Inferior parietal cortex (tissue), 1 donor: ENCODE measurements around the gene MAMDC4.
"Not testable (repeated sequence)": the region's sequence is repeated elsewhere in the genome, so short reads cannot be mapped to it uniquely, and the experiment has no call there.

ENCODE experiments used
- DNase-seq: peaks from one replicate; pipeline ENCODE4 v3.0.0-alpha.2; 2016; ENCODE audit errors: extremely low spot score

MAMDC4 gene

DNA sequence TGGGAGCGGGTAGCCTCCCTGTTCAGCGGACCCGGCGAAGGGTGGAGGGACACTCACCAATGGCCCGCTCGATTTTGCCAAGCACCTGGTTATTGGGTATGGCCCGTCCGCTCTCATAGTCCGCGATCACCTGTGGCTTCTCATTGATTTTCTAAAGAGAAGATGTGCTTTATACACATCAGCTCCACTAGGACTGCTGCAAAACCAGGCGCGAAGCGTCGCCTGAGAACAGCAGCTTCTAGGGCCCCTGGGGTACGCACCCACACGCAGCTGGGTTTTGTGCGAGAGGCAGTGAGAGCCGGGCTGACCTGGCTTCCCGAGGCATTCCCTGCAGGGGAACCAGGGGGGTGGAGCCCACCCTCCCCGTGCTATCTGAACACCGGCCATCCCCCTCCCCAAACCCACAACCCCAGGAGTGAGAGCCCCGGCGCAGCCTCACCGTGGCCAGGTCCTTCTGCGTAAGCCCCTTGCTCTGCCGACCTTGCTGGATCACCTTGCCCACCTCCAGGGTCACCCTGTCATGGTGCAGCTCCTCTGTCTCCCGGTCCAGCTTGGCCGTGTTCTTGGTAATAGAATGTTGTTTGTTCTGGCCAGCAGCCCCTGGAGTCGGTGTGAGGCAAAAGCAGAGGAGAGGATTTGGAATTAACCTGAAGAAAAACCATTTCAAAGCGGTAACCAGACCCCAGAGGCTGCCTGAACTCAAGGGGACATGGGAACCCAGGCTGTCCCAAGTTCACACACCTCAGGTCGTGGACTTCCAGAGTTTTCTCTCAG lies 10.9 kb downstream of the MAMDC4 start:
- DNase-seq: no peak

DNA sequence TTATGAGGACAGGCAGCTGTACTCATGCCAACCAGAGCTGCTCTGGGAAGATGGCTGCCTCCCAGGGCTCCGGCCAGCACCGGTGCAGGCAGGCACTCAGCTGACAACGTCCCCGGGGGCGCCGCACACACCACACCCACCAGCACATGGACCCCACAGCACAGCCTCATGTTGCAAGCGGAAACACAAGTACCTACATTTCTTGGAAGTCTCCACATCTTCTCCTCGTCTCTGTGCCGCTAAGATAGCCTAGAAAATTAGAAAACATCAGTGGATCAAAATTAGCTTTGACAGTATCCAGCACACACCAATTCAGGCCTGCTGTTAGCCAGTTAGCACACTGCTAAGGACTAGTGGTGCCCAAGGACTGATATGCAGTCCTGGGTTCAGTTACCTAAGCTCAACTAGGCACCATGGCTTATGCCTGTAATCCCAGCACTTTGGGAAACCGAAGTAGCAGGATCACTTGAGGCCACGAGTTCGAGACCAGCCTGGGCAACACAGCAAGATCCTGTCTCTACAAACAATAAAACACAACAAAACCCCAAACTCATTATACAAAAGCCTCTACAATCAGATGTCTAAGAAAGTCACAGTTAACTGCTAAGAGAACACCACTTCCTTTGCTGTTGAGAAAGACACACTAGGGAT lies 11.6 kb downstream of the MAMDC4 start:
- DNase-seq: no peak

DNA sequence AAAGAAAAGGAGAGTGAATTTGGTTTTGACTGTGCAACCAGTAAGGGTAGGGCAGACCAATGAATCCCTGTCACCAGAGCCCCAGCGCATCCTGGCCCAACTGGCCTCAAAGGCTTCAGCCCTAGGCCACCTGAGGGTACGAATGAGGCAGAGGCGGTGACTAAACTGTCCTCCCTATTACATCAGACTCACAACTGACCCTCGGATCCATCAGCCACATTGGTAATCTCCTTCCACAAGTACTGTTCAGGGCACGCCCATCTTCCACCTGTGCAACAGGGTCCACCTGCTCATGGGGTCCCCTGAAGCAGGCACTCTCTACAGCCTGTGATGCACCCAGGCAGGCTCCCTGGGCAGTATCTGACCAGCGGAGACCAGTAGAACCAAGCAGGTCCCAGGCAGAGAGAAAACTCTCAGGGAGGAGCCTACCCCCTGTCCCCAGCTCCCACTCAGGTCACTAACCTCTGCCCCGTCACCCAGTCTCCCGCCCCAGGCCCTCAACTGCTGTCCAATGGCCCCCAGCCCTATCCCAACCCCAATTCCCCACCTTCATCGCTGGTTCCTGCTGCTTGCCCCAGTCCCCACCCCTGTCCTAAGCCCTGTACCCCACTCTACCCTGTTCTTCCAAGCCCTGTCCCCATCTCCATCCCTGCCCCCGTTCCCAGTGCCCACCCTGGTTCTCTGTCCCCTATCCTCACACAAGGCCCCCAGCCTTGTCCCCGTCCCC lies 13.1 kb downstream of the MAMDC4 start:
- no peak for DNase-seq

DNA sequence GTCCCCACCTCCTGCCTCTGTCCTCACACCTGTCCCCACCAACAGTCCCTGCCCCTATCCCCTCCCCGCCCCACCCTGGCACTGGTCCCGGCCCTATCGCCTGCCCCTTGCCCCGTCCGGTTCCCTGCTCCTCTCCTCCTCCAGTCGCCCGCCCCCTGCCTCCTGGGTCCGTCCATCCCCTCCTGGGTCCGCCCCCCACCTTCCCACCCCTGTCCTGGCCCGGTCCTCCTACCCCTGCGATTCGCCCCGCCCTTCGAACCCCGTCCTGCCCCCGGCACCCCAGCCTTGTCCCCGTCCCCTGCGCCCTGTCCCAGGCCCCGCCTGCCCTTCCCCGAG lies 13.6 kb downstream of the MAMDC4 start:
- DNase-seq: no peak

DNA sequence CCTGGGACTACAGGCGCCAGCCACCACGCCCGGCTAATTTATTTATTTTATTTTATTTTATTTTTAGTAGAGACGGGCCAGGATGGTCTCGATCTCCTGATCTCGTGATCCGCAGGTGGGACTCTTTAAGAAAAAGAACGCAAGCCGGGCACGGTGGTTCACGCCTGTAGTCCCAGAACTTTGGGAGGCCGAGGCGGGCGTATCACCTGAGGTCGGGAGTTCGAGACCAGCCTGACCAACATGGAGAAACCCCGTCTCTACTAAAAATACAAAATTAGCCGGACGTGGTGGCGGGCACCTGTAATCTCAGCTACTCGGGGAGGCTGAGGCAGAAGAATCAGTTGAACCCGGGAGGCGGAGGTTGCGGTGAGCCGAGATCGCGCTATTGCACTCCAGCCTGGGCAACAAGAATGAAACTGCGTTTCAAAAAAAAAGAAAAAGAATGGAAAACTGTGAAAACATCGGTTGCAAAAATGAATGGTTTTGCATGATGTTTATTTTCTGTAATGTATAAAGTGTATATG lies 14.8 kb downstream of the MAMDC4 start:
- DNase-seq: not testable (repeated sequence)

DNA sequence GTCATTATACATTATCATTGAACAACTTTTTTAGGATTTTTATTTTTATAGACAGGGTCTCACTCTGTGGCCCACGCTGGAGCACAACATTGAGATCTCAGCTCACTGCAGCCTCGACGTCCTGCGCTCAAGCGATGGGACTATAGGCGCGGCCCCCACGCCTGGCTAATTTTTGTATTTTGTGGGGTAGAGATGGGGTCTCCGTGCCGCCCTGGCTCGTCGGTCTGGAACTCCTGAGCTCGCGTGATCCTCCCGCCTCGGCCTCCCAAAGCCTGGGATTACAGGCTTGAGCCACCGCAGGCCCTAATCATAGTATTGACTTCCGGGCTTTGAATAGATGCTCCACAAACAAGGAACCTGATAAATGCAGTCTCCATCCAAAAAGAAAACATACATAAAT lies 15.3 kb downstream of the MAMDC4 start:
- no peak for DNase-seq

DNA sequence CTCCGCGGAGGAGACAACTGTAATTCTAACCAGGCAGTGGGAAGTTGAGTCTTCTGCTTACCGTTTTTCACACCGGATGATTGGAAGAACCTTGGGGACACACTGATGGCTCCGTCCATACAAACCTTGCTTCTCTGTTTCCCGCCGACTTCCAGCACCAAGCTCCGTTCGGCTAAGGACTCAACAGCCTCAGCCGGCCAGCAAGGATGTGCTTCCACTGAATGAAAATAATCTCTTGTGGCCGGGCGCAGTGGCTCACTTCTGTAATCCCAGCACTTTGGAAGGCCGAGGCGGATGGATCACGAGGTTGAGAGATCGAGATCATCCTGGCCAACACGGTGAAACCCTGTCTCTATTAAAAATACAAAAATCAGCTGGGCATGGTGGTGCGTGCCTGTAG lies 15.8 kb downstream of the MAMDC4 start:
- no peak for DNase-seq

DNA sequence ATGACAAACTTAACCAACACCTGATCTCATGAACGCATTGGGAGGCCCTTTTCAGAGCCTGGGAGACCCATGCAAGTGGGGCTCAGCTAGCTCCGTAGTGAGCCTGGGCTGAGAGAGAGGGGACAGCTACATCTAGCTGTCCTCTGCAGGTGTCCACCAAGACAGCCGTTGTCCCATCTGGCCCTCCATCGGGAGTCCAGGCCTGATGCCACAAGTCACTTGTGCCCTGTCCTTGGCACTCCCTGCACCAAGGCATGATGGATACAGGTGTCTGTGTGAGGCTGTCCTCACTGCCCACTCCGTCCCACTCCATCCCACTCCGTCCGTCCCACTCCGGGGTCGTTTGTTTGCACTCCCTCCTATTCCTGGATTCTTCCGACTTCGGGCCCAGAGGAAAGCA lies 16.5 kb downstream of the MAMDC4 start:
- no peak for DNase-seq

DNA sequence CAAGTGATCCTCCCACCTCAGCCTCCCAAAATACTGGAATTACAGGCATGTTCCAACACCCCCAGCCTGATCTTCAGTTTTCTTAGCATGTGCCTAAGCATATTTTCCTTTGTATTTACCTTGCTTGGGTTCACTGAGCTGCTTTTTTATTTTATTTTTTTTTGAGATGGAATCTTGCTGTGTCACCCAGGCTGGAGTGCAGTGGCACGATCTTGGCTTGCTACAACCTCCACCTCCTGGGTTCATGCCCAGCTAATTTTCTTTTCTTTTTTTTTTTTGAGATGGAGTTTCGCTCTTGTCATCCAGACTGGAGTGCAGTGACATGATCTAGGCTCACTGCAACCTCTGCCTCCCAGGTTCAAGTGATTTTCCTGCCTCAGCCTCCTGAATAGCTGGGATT lies 17.5 kb downstream of the MAMDC4 start:
- DNase-seq: not testable (repeated sequence)

DNA sequence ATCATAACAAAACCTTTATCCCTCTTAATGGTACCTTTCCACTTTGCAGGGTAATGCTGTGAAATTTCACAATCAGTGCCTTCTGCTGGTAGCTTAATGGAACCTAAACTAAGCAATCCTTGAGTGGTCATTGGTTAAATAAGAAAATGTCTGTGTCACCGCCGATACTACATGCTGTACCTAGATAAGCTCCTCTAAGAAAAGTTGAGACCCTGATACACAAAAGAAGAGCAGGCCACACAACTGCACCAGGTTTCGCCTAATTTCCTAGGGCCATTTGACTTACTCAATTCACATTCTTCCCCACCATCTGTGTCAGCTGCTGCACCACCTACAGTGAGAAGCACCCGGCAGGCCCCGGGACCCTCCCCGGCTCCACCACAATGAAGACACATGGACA lies 23.0 kb downstream of the MAMDC4 start:
- no peak for DNase-seq

DNA sequence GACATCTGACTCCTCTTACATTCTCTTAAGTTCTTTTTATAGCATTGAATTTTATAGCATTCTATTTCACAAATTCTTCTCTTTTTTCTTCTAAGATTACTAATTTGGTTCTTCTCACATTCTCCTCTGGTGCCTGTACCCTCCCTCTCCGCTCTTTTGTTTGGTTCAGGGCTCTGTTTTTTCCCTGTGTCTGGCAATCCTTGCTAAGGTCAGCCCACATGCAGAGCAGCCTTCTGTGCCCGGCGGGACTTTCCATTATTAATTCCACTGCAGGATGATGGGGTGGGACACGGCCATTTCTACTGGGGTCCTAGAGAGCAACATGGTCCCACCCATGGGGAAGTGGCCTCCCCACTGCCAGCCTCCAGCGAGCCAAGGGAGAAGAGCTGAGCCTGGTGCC lies 24.3 kb downstream of the MAMDC4 start:
- DNase-seq: no peak

DNA sequence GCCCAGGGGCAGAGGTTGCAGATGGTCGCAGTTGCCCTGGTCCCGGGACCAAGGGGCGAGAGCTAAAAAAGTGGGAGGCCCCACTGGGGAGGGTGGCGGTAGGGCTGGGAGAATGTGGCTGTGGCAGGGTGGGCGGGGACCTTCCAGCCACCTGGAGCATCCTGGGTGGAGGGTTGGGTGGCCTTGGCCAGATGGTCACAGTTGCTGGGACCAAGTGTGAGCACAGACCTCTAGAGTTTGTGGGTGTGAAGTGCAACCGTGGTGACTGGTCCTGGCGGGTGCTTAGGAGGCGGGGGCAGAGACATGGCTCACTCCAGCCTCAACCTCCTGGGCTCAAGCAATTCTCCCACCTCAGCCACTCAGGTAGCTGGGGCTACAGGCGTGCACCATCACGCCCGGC lies 28.5 kb downstream of the MAMDC4 start:
- no peak for DNase-seq

DNA sequence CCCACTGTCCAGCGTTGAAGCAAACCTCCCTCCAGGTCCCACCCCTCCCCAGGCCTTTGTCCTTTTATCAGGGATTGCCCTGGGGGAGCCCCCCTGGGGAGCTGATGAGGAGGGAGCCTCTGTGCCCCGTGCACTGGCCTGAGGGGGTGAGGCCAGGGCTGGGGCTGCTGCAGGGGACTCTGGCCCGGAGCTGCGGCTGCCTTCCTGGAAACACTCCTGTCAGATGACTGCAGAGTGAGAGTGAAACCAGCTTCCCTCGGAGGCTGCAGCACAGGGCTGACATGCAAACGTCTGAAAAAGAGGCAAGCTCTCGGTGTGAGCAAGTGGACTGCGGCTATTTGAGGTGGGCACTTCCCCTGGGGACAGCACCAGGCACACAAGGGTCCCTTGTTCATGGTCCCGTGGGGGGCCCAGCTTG lies 29.6 kb downstream of the MAMDC4 start:
- DNase-seq: no peak

DNA sequence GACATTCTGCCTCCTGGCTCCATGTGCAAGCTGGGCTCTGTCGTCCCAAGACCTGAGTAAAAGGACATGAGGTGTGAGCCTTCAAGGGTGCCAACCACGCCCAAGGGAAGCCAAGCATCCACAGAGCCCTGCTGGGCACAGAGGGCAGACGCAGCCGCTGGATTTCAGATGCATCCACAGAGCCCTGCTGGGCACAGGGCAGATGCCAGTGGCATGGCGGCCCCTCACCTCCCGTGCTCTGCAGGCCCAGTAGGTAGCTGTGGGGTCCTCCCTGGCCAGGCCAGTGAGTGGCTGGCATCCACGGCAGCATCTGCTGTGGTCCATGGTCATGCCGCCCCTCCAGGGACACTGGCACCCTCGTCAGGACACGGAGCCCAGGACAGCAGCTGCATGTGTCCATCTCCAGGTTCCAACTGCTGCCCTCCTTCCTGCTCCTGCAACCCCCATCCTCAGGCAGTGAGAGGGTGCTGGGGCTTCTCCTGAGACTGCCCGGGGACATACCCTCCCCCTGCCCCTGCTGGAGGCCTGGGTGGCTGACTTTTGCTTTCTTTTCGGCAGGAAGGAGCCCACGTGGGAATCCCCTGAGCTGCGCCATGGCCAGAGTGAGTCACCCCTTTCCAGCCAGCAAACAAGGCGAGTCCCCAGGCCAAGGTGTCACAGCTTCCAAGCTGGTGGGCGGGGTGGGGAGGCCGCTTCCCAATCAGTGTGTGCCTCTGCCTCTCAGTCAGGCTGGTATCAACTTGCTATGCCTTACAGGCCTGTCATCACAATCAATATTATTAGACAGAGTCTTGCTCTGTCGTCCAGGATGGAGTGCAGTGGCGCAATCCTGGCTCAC lies 30.2 kb downstream of the MAMDC4 start:
- no peak for DNase-seq

DNA sequence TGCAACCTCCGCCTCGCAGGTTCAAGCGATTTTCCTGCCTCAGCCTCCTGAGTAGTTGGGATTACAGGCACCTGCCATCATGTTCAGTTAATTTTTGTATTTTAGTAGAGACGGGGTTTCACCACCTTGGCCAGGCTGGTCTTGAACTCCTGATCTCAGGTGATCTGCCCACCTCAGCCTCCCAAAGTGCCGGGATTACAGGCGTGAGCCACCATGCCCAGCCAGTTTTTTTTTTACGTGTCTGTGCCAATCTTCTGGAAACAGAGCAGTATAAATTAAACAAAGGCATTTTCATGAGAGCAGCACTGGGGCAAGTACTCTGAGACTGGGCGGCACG lies 30.8 kb downstream of the MAMDC4 start:
- DNase-seq: not testable (repeated sequence)

DNA sequence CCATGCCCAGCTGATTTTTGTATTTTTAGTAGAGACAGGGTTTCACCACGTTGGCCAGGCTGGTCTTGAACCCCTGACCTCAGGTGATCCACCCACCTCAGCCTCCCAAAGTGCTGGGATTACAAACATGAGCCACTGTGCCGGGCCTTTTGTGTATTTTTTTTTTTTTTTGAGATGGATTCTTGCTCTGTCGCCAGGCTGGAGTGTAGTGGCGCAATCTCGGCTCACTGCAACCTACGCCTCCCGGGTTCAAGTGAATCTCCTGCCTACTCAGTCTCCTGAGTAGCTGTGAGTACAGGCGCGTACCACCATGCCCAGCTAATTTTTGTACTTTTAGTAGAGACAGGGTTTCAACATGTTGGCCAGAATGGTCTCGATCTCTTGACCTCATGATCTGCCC lies 31.5 kb downstream of the MAMDC4 start:
- not testable (repeated sequence) for DNase-seq

DNA sequence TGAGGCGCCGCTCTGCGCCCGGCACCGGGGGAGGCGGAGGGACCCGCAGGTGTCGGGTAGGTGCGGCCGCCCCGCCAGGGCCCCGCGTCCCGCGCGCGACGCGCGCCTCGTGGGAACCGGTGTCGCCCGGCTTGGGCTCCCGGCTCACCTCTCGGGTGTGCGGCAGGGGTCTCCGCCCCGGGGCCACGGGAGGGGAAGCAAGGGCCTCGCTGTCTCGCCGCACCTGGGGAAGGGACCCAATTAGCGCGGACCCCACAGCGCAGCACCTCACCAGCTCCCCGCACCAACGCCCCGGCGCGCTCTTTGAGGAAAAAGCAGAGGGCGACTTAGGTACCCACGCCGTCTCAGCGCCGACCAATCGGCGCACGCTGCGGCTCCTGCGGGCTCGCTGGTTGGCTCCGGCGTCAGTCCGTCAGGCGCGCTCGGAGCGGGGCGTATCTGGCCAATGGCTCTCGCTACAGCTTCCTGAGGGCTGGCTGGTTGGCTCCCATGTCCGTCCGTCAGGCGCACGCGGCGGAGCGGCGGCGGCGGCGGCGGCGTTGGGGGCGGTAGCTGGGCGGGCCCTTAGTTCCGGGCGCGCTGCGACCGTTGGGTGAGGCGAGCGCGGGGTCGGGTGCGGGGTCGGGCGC lies 33.9 kb downstream of the MAMDC4 start, which contains the start of gene TRAF2:
TRAF2 (plus strand) TSS at position 567 of the 629 bp plus-strand sequence. CDS start 12,225 bp downstream, outside the sequence.
- DNase-seq: peak; percentile 98

DNA sequence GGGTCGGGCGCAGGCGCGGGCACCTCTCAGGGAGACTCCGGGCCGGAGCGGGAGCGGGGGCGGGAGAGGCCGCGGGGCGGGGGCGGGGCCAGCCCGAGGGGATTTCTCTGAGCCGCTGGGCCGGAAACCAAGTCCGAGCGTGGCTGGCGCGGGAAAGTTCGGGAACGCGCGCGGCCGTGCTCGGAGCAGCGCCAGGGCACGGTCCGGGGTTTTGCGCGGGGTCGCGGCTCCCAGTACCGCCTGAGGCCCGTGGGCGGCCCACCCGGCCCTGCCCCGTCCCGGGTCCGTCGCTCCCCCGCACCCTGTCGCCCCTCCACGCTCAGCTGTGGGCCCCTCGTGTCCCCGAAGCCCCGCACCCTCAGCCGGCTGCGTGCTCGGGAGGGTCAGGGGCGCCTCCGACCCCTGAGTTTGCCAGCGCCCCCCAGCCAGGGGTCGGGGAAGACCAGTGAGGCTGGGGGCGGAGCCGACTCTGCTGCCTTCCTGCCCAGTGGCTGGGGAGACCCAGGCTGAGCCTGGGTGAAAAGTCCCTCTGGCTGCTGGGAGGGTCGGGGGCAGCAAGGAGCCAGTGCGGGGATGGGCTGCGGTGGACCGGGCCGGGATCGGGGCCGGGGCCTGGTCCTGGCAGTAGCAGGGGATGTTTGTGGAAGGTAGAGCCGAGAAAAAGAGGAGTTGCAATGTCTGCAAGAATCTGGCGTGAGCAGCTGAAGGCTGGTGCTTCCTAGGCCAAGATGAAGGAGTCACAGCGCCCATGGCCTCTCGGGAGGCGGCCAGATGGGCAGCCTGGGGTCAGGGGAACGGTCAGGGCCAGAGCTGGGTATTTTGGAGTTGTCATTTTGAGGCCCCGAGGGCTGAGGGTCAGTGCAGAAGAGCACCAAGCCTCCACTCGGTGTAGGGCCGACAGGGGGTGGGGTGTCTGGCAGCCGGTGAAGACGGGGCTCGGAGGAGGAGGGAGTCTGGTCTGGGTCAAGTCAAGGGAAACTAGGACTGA lies 34.8 kb downstream of the MAMDC4 start:
- DNase-seq: no peak

DNA sequence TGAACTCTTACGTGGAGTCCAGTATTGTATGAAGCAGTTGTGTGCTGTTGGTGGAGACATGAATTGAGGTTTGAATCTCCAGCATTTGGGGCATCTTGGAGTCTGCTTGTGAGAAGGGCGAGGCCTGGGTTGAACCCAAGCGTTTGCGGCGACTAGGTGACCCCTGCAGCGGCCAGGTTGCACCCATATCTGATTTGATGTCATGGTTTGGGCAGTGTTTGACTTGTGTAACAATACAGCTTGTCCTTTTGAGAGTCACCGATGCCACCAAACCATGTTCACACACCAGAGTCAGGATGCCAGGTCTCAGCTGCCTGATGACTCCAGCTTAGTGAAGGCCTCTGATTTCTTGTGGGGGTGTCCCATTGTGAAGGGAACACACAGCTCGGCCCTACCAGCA lies 36.3 kb downstream of the MAMDC4 start:
- DNase-seq: no peak

DNA sequence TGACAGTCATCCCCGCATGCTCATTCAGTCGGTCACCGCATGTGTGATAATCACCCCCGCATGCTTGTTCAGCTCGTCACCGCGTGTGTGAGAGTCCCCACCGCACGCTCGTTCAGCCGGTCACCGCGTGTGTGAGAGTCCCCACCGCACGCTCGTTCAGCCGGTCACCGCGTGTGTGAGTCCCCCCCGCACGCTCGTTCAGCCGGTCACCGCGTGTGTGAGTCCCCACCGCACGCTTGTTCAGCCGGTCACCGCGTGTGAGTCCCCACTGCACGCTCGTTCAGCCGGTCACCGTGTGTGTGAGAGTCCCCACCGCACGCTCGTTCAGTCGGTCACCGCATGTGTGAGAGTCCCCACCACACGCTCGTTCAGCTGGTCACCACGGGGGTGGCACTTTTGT lies 37.7 kb downstream of the MAMDC4 start:
- no peak for DNase-seq
